ENCODE results near the gene SLCO3A1.

DNA sequence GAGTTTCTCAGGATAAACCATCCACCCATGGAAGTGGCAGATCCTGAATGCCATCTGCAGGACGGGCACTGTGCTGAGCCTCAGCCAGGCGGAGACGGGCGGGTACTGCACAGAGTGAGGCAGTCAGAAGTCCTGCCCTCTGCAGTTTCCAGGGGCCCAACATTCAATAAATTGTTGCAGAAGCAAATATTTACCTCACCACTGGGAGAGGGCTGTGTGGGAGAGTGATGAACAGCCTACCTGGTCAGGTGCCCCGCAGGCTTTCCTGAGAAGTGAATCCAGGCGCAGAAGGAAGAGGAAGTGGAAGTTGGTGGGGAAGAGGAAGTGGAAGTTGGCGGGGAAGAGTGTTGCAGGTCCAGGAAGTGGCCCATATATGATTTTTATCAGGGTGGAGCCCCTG is 100.8 kb downstream of the SLCO3A1 start:
- TF ChIP-seq EZH2 (IDR thresholded peaks at IDR 0.05; ENCODE audit: low read depth): no peak
- TF ChIP-seq, protein P1, sequence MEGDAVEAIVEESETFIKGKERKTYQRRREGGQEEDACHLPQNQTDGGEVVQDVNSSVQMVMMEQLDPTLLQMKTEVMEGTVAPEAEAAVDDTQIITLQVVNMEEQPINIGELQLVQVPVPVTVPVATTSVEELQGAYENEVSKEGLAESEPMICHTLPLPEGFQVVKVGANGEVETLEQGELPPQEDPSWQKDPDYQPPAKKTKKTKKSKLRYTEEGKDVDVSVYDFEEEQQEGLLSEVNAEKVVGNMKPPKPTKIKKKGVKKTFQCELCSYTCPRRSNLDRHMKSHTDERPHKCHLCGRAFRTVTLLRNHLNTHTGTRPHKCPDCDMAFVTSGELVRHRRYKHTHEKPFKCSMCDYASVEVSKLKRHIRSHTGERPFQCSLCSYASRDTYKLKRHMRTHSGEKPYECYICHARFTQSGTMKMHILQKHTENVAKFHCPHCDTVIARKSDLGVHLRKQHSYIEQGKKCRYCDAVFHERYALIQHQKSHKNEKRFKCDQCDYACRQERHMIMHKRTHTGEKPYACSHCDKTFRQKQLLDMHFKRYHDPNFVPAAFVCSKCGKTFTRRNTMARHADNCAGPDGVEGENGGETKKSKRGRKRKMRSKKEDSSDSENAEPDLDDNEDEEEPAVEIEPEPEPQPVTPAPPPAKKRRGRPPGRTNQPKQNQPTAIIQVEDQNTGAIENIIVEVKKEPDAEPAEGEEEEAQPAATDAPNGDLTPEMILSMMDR (conservative IDR thresholded peaks at IDR 0.05): no peak

Measured in PC-9 (cell line).